HUDEP-2 (cell line): ENCODE data around the gene RCE1.
"Not testable (repeated sequence)": the region's sequence is repeated elsewhere in the genome, so short reads cannot be mapped to it uniquely, and the experiment has no call there.

ENCODE experiments used
- DNase-seq, 76 experiments: peaks; one replicate each; lab custom pipeline; 2025; ENCODE audit not compliant: unreplicated experiment in 76 of 76; lab: John Stamatoyannopoulos, UW

The RCE1 gene

GRCh38 chr11:66842896-66843775, at the start of gene RCE1:
RCE1 (plus strand) TSS chr11:66843441; CDS start chr11:66843456, 15 bp downstream.
- DNase-seq = peak in 72 of 76 experiments; percentile 23 to 91 (median 78)

- not testable (repeated sequence) for DNase-seq
These were observed 43.4 kb upstream of the RCE1 start for GRCh38 chr11:66799815-66800214.

GRCh38 chr11:66800720-66801428, 42.4 kb upstream of the RCE1 start:
- no peak for DNase-seq

- no peak for DNase-seq
These were observed 33.6 kb upstream of the RCE1 start for GRCh38 chr11:66809592-66809991.

- no peak for DNase-seq
These were observed 32.6 kb upstream of the RCE1 start for GRCh38 chr11:66810576-66811185.

- no peak for DNase-seq
These were observed 28.6 kb upstream of the RCE1 start for GRCh38 chr11:66814678-66815077.

GRCh38 chr11:66815646-66816045, 27.6 kb upstream of the RCE1 start:
- no peak for DNase-seq

- DNase-seq = no peak
These were observed 24.8 kb upstream of the RCE1 start for GRCh38 chr11:66818231-66818955.

- DNase-seq = no peak
These were observed 22.9 kb upstream of the RCE1 start for GRCh38 chr11:66820381-66820780.

GRCh38 chr11:66820901-66821300, 22.3 kb upstream of the RCE1 start:
- DNase-seq = no peak

GRCh38 chr11:66823700-66824099, 19.5 kb upstream of the RCE1 start:
- DNase-seq = no peak

- DNase-seq = not testable (repeated sequence)
These were observed 18.7 kb upstream of the RCE1 start for GRCh38 chr11:66824573-66824972.

- no peak for DNase-seq
These were observed 8.7 kb upstream of the RCE1 start for GRCh38 chr11:66834539-66834845.

GRCh38 chr11:66834943-66835342, 8.3 kb upstream of the RCE1 start:
- peak in 29 of 76 experiments; percentile 8 to 63 (median 29) for DNase-seq

- DNase-seq = peak in 1 of 76 experiments; percentile 28
These were observed 7.4 kb upstream of the RCE1 start for GRCh38 chr11:66835768-66836405.

- no peak for DNase-seq
These were observed 2.7 kb upstream of the RCE1 start for GRCh38 chr11:66840317-66841091.

- no peak for DNase-seq
These were observed 1.4 kb upstream of the RCE1 start for GRCh38 chr11:66841861-66842260.

- DNase-seq = no peak
These were observed 743 bp upstream of the RCE1 start for GRCh38 chr11:66842501-66842895.

- DNase-seq = no peak
These were observed 695 bp downstream of the RCE1 start for GRCh38 chr11:66843776-66844495.
